ENCODE results near the gene FKTN.

DNA sequence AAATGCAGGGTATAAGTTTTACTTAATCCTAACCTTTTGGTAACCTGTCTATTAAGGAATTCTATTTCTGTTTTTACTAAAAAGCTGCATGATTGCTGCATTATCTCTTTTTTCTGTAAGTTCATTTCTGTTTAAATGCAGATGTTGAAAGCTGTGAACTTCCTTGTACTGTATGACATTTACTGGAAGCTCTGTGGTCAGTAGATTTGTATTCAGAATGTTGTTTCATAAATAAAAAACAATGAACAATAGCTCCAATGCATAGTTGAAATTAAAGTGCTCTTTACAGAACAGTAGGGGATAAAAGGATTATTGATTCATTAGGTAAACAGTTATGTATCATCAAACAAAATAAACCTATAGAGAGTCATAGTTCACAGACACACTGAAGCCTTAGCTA lies 46.5 kb upstream of the FKTN start:
- TF ChIP-seq CTCF (IDR thresholded peaks at IDR 0.05) = no peak
- no peak for TF ChIP-seq POLR2A (IDR thresholded peaks at IDR 0.05)
